Measurements from ENCODE around the gene OR52B4. TPM values are rescaled to one million over a fixed set of nuclear protein-coding genes. Genes with fewer than 3 reads are reported as not detected.

The OR52B4 gene
- not detected for total RNA-seq (2021; ENCODE audit: unreplicated experiment)
- polyA plus RNA-seq (2012; ENCODE audit: insufficient read length) = not detected
- Bru-seq, nascent RNA = not detected
- BruChase-seq, experiment 1, labeled RNA remaining after a 2-hour chase = not detected
- BruChase-seq, experiment 2, labeled RNA remaining after a 6-hour chase = not detected
- long read RNA-seq = 0 reads

- TF ChIP-seq CTCF (IDR thresholded peaks at IDR 0.05) = no peak
- TF ChIP-seq REST (IDR thresholded peaks at IDR 0.05; ENCODE audit: insufficient read depth in 1 of 2, low read depth in 2 of 2, low read length in 1 of 2) = no peak
- no peak for TF ChIP-seq SIN3A (IDR thresholded peaks at IDR 0.05; ENCODE audit: borderline replicate concordance, insufficient read depth, low read depth, low read length)
- TF ChIP-seq TCF7L2 (IDR thresholded peaks at IDR 0.05; ENCODE audit: low read depth, low read length) = no peak
- TF ChIP-seq POLR2AphosphoS5 (IDR thresholded peaks at IDR 0.05; ENCODE audit: low read depth, low read length) = no peak
- no peak for DNase-seq (ENCODE audit: low read depth, low spot score)
- intact Hi-C loops (cut with micrococcal nuclease; ENCODE audit: unreplicated experiment) (no loop called here), in situ Hi-C loops (cut with HindIII; ENCODE audit: low pct_unique_long_range_greater_than_20kb, low sequenced_read_pairs) (no loop called here)
- Histone ChIP-seq H3K4me3 (ENCODE audit: low read depth in 2 of 2, low read length in 2 of 2) (no peak within 1 kb of the TSS), H3K27ac (ENCODE audit: low read length) (no peak within 1 kb of the TSS), H3K27me3 (ENCODE audit: control insufficient read depth, insufficient read depth, low read length) (no peaks in the 10 kb centered on the region), H3K4me1 (ENCODE audit: control insufficient read depth, insufficient read depth, low read length) (no peaks in the 10 kb centered on the region), H3K9me3 (ENCODE audit: control insufficient read depth, insufficient read depth, low read depth, low read length) (no peaks in the 10 kb centered on the region), H3K36me3 (ENCODE audit: control insufficient read depth, insufficient read depth, low read length) (no peaks in the 10 kb centered on the region)
- ChIA-PET CTCF (no interaction called here), POLR2A (no interaction called here)
- no peak for ATAC-seq
- no TSS peak for BruUV-seq (replicated peaks)
Measured at GRCh38 chr11:4368286-4368685, at the start of gene OR52B4. Gene OR52B4, minus strand, starts transcription at chr11:4368386. Its CDS starts 91 bp downstream, at chr11:4368295.

- DNase-seq (ENCODE audit: low read depth, low spot score) = no peak
- intact Hi-C loops (cut with micrococcal nuclease; ENCODE audit: unreplicated experiment) (no loop called here), in situ Hi-C loops (cut with HindIII; ENCODE audit: low pct_unique_long_range_greater_than_20kb, low sequenced_read_pairs) (no loop called here)
- ChIA-PET POLR2A (no interaction called here), CTCF (no interaction called here)
- H3K4me1 ChIP-seq (ENCODE audit: control insufficient read depth, insufficient read depth, low read length) = no peaks in the 10 kb centered on the region
- no peak overlapping the region for H3K27ac ChIP-seq (ENCODE audit: low read length)
- peaks cover 11% of the 10 kb centered on the region for H3K27me3 ChIP-seq (ENCODE audit: control insufficient read depth, insufficient read depth, low read length)
- no peaks in the 10 kb centered on the region for H3K9me3 ChIP-seq (ENCODE audit: control insufficient read depth, insufficient read depth, low read depth, low read length)
- TF ChIP-seq POLR2AphosphoS5 (IDR thresholded peaks at IDR 0.05; ENCODE audit: low read depth, low read length) = no peak
- no peak for TF ChIP-seq CTCF (IDR thresholded peaks at IDR 0.05)
- TF ChIP-seq SIN3A (IDR thresholded peaks at IDR 0.05; ENCODE audit: borderline replicate concordance, insufficient read depth, low read depth, low read length) = no peak
- no peak for TF ChIP-seq TCF7L2 (IDR thresholded peaks at IDR 0.05; ENCODE audit: low read depth, low read length)
- TF ChIP-seq REST (IDR thresholded peaks at IDR 0.05; ENCODE audit: insufficient read depth in 1 of 2, low read depth in 2 of 2, low read length in 1 of 2) = no peak
- no peaks in the 10 kb centered on the region for H3K36me3 ChIP-seq (ENCODE audit: control insufficient read depth, insufficient read depth, low read length)
- no peak for ATAC-seq
- no TSS peak for BruUV-seq (replicated peaks)
- H3K4me3 ChIP-seq (ENCODE audit: low read depth in 2 of 2, low read length in 2 of 2) = no peak overlapping the region
Measured at GRCh38 chr11:4416816-4417215, 48.6 kb upstream of the OR52B4 start.
